H9 (cell line): Measurements from ENCODE around the gene SLC35F3. TPM values are rescaled to one million over a fixed set of nuclear protein-coding genes. Genes with fewer than 3 reads are reported as not detected.

Experiments
- DNase-seq: peaks from one replicate; pipeline ENCODE4 v3.0.0-alpha.2; 2017
- H2AFZ ChIP-seq: one replicate; pipeline ENCODE4 v1.6.1; 2013; ENCODE audit warnings: mild to moderate bottlenecking, low read length, control low read depth, moderate library complexity
- H2AK5ac ChIP-seq: 2 replicates; pipeline ENCODE4 v1.6.1; 2013; ENCODE audit warnings: low read length, control low read depth, mixed read lengths; ENCODE audit not compliant: insufficient read length
- H2BK120ac ChIP-seq: one replicate; pipeline ENCODE4 v1.6.1; 2013; ENCODE audit warnings: low read depth, mild to moderate bottlenecking, low read length, control low read depth, inconsistent platforms; ENCODE audit not compliant: poor library complexity, severe bottlenecking
- H2BK12ac ChIP-seq: 2 replicates; pipeline ENCODE4 v1.6.1; 2013; ENCODE audit warnings: low read length, control low read depth, mixed read lengths, low read depth; ENCODE audit not compliant: insufficient read length
- H2BK15ac ChIP-seq: 2 replicates; pipeline ENCODE4 v1.6.1; 2013; ENCODE audit warnings: low read depth, low read length, control low read depth
- H2BK20ac ChIP-seq: one replicate; pipeline ENCODE4 v1.6.1; 2013; ENCODE audit warnings: low read depth, mild to moderate bottlenecking, low read length, control low read depth, inconsistent platforms; ENCODE audit not compliant: poor library complexity, severe bottlenecking
- H2BK5ac ChIP-seq: 2 replicates; pipeline ENCODE4 v1.6.1; 2013; ENCODE audit warnings: low read length, control low read depth, mixed read lengths; ENCODE audit not compliant: insufficient read length
- H3K14ac ChIP-seq: 2 replicates; pipeline ENCODE4 v1.6.1; 2013; ENCODE audit warnings: low read length, control low read depth; ENCODE audit not compliant: insufficient read depth
- H3K18ac ChIP-seq: 2 replicates; pipeline ENCODE4 v1.6.1; 2013; ENCODE audit warnings: low read depth, mild to moderate bottlenecking, mixed read lengths, low read length, control low read depth; ENCODE audit not compliant: insufficient read length
- H3K23ac ChIP-seq: 2 replicates; pipeline ENCODE4 v1.6.1; 2013; ENCODE audit warnings: low read length, control low read depth, mixed read lengths, low read depth; ENCODE audit not compliant: insufficient read length
- H3K23me2 ChIP-seq: 2 replicates; pipeline ENCODE4 v1.6.1; 2013; ENCODE audit warnings: low read depth, mild to moderate bottlenecking, mixed read lengths, low read length, control low read depth; ENCODE audit not compliant: insufficient read length, poor library complexity, severe bottlenecking
- H3K27ac ChIP-seq: 2 replicates; pipeline ENCODE4 v1.5.1; 2013; ENCODE audit warnings: low read length, control low read depth, mixed read lengths, low read depth; ENCODE audit not compliant: insufficient read length
- H3K27me3 ChIP-seq: 2 replicates; pipeline ENCODE4 v1.6.1; 2013; ENCODE audit warnings: low read length, control low read depth, inconsistent platforms; ENCODE audit not compliant: insufficient read depth
- H3K4ac ChIP-seq: 2 replicates; pipeline ENCODE4 v1.6.1; 2013; ENCODE audit warnings: low read depth, mild to moderate bottlenecking, control low read depth, inconsistent platforms, low read length, moderate library complexity
- H3K4me1 ChIP-seq: 2 replicates; pipeline ENCODE4 v1.6.1; 2013; ENCODE audit warnings: low read length, control low read depth, inconsistent platforms; ENCODE audit not compliant: insufficient read depth
- H3K4me2 ChIP-seq: 2 replicates; pipeline ENCODE4 v1.6.1; 2013; ENCODE audit warnings: low read length, control low read depth, mixed read lengths; ENCODE audit not compliant: insufficient read length, insufficient read depth
- H3K56ac ChIP-seq: 2 replicates; pipeline ENCODE4 v1.6.1; 2013; ENCODE audit warnings: low read depth, mild to moderate bottlenecking, mixed read lengths, low read length, control low read depth; ENCODE audit not compliant: insufficient read length
- H3K79me1 ChIP-seq: 2 replicates; pipeline ENCODE4 v1.6.1; 2013; ENCODE audit warnings: low read depth, mild to moderate bottlenecking, moderate library complexity, low read length, control low read depth, inconsistent platforms; ENCODE audit not compliant: insufficient read depth, poor library complexity, severe bottlenecking
- H3K79me2 ChIP-seq: 2 replicates; pipeline ENCODE4 v1.6.1; 2013; ENCODE audit warnings: low read length, control low read depth, inconsistent platforms; ENCODE audit not compliant: insufficient read depth
- H3K9ac ChIP-seq: 2 replicates; pipeline ENCODE4 v1.6.1; 2013; ENCODE audit warnings: low read length, control low read depth, mixed read lengths; ENCODE audit not compliant: insufficient read length; ENCODE audit errors: extremely low read depth
- H3K9me3 ChIP-seq: one replicate; pipeline ENCODE4 v1.6.1; 2013; ENCODE audit warnings: low read depth, low read length, inconsistent platforms; ENCODE audit not compliant: control insufficient read depth
- H3T11ph ChIP-seq: one replicate; pipeline ENCODE4 v1.6.1; 2013; ENCODE audit warnings: mild to moderate bottlenecking, low read length, control low read depth, inconsistent platforms
- H4K20me1 ChIP-seq: one replicate; pipeline ENCODE4 v1.6.1; 2013; ENCODE audit not compliant: control insufficient read depth, insufficient read length, insufficient read depth
- H4K5ac ChIP-seq: 2 replicates; pipeline ENCODE4 v1.6.1; 2013; ENCODE audit warnings: low read depth, mild to moderate bottlenecking, mixed read lengths, low read length, control low read depth; ENCODE audit not compliant: insufficient read length
- H4K8ac ChIP-seq: replicated peaks from 2 replicates; pipeline ENCODE4 v1.6.1; 2013; ENCODE audit warnings: low read length, control low read depth, mixed read lengths, low read depth; ENCODE audit not compliant: insufficient read length
- H4K91ac ChIP-seq: 2 replicates; pipeline ENCODE4 v1.6.1; 2013; ENCODE audit warnings: low read depth, mild to moderate bottlenecking, moderate library complexity, mixed read lengths, low read length, control low read depth; ENCODE audit not compliant: insufficient read length
- H3K27ac Mint-ChIP-seq, 3 experiments: 2 replicates in 2 of 3; 3 replicates in 1 of 3; pipeline ENCODE4 v1.8.0; 2020 to 2021; ENCODE audit warnings: mixed read lengths in 3 of 3, mild to moderate bottlenecking in 1 of 3, moderate library complexity in 1 of 3
- H3K27me3 Mint-ChIP-seq: 2 replicates; pipeline ENCODE4 v1.8.0; 2021; ENCODE audit warnings: low read depth, mild to moderate bottlenecking, moderate library complexity, mixed read lengths
- H3K36me3 Mint-ChIP-seq, 3 experiments: 2 replicates in 2 of 3; 3 replicates in 1 of 3; pipeline ENCODE4 v1.8.0; 2020 to 2021; ENCODE audit warnings: low read depth in 3 of 3, mixed read lengths in 3 of 3; ENCODE audit not compliant: insufficient read depth in 1 of 3
- H3K4me1 Mint-ChIP-seq, 2 experiments: 2 replicates each; pipeline ENCODE4 v1.8.0; 2020; ENCODE audit warnings: mixed read lengths in 2 of 2
- H3K4me3 Mint-ChIP-seq, 2 experiments: 2 replicates in 1 of 2; 3 replicates in 1 of 2; pipeline ENCODE4 v1.8.0; 2020 to 2021; ENCODE audit warnings: mild to moderate bottlenecking in 2 of 2, mixed read lengths in 2 of 2, moderate library complexity in 1 of 2
- H3K9me3 Mint-ChIP-seq, 2 experiments: 2 replicates in 1 of 2; 3 replicates in 1 of 2; pipeline ENCODE4 v1.8.0; 2020; ENCODE audit warnings: mild to moderate bottlenecking in 2 of 2, mixed read lengths in 2 of 2, moderate library complexity in 1 of 2
- WGBS: extraction: QIAGEN DNeasy Blood & Tissue Kit; methylation state at CpG from one replicate; pipeline ENCODE4 v1.1.7; 2013; ENCODE audit warnings: missing lambda C conversion rate, low lambda C conversion rate, mixed read lengths; ENCODE audit not compliant: insufficient read length; ENCODE audit errors: extremely low coverage; 5-methylcytosine and 5-hydroxymethylcytosine counted together
- total RNA-seq: library from RNA; stranded (reverse); gene quantifications from 2 replicates; pipeline ENCODE4 v1.2.1, GENCODE V29; 2021
- TF ChIP-seq, protein P1 (sequence below): fragments of 200-600 bp; sonication (generic); conservative IDR thresholded peaks from 3 replicates; pipeline ENCODE4 v1.8.0; 2021; ENCODE audit warnings: antibody characterized with exemption, mild to moderate bottlenecking

The SLC35F3 gene
- total RNA-seq, 1 experiment from 2014 or later, result 0.81 TPM

DNA sequence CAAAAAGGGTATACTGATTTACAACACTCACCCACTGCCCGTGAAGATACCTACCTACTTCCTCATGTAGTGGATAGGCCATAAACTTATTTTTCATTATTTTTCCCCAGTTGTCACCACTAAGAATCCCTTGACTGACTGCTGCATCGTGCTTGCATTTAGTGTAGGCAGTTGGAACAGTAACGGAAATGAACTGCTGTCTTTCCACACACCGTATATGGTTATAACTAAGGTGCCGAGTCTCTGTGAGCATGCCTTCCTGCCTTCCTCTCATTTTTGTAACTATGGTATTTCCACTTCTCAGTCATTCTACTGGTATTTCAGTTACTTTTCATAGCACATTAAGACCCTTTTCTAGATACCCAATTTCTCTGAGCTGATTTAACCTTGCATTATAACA is 36.4 kb downstream of the SLC35F3 start:
- H3K4ac ChIP-seq, result no peak overlapping the region

More for the DNA sequence above, 36.4 kb downstream of the SLC35F3 start:
- no peak overlapping the region for H2AK5ac ChIP-seq
- no peak overlapping the region for H2BK120ac ChIP-seq
- Mint-ChIP-seq H3K27me3 (peaks cover 21% of the 10 kb centered on the region), H3K27ac (no peak overlapping the region), H3K4me1 (peaks cover 4 to 13% of the 10 kb centered on the region in 2 experiments; a peak in 3 of 4 replicates), H3K36me3 (no peaks in the 10 kb centered on the region), H3K9me3 (no peaks in the 10 kb centered on the region), H3K4me3 (no peak overlapping the region)
- no peak overlapping the region for H2BK12ac ChIP-seq
- no peak overlapping the region for H3T11ph ChIP-seq
- H3K79me2 ChIP-seq, result no peaks in the 10 kb centered on the region
- no peak overlapping the region for H4K5ac ChIP-seq
- no peak overlapping the region for H4K91ac ChIP-seq
- no peaks in the 10 kb centered on the region for H3K4me1 ChIP-seq
- TF ChIP-seq, protein P1, sequence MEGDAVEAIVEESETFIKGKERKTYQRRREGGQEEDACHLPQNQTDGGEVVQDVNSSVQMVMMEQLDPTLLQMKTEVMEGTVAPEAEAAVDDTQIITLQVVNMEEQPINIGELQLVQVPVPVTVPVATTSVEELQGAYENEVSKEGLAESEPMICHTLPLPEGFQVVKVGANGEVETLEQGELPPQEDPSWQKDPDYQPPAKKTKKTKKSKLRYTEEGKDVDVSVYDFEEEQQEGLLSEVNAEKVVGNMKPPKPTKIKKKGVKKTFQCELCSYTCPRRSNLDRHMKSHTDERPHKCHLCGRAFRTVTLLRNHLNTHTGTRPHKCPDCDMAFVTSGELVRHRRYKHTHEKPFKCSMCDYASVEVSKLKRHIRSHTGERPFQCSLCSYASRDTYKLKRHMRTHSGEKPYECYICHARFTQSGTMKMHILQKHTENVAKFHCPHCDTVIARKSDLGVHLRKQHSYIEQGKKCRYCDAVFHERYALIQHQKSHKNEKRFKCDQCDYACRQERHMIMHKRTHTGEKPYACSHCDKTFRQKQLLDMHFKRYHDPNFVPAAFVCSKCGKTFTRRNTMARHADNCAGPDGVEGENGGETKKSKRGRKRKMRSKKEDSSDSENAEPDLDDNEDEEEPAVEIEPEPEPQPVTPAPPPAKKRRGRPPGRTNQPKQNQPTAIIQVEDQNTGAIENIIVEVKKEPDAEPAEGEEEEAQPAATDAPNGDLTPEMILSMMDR, result no peak
- no peaks in the 10 kb centered on the region for H3K79me1 ChIP-seq
- no peak overlapping the region for H2BK15ac ChIP-seq
- H4K20me1 ChIP-seq, result no peaks in the 10 kb centered on the region
- H3K9ac ChIP-seq, result no peak overlapping the region
- H3K56ac ChIP-seq, result no peak overlapping the region
- no peak overlapping the region for H3K4me2 ChIP-seq
- no peak overlapping the region for H4K8ac ChIP-seq
- no peak overlapping the region for H3K18ac ChIP-seq
- no peak overlapping the region for H2BK5ac ChIP-seq
- H3K23ac ChIP-seq, result no peak overlapping the region
- no peaks in the 10 kb centered on the region for H3K23me2 ChIP-seq
- H3K14ac ChIP-seq, result no peak overlapping the region
- no peak overlapping the region for H2AFZ ChIP-seq
- H3K27ac ChIP-seq, result no peak overlapping the region
- no peaks in the 10 kb centered on the region for H3K9me3 ChIP-seq
- no peaks in the 10 kb centered on the region for H3K27me3 ChIP-seq
- no peak for DNase-seq
- no CpG with 5 or more reads among the region's 5 CpGs for WGBS
- H2BK20ac ChIP-seq, result no peak overlapping the region
